HG03066 (cell line): Measurements from ENCODE around the gene YWHAH.

ENCODE experiments used
- ATAC-seq: cut with Tn5 transposase; IDR thresholded peaks from one replicate; pipeline ENCODE4 v1.9.1; 2021; ENCODE audit warnings: low read depth; ENCODE audit not compliant: unreplicated experiment

Gene YWHAH

GRCh38 chr22:31922534-31922933 is 21.8 kb upstream of the YWHAH start:
- ATAC-seq = no peak

DNA sequence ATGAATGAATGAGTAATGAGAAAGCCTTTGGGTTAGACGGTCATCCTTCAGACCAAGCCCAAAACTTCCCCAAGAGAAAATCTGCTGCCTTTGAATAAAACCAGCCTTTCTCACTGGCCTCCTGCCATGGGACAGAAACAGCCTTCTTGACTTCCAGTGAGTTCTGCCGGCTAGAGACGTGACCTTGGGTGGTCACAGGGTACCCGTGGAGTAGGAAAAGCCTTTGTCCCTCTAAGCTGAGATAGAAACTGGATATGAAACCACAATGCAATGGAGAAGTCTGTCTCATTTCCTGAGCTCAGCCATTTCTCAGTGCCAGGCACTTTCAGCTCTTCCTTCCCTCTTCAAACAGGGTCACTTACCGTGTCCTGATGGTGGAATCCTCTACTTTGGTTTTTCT is 21.2 kb upstream of the YWHAH start:
- ATAC-seq = no peak

GRCh38 chr22:31923747-31924146 is 20.6 kb upstream of the YWHAH start:
- ATAC-seq = no peak

DNA sequence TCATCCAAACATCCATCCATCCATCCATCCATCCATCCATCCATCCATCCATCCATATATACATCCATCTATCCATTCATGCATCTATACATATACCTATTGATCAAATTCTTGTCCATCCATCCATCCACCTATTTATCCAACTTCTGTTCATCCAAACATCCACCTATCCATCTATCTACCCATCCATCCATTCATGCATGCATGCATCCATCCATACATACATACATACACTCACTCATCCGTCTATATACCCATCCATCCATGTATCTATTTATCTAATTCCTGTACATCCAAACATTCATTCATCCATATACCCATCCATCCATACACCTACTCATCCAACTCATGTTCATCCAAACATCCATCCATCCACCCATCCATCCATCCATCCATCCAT is 19.3 kb upstream of the YWHAH start:
- ATAC-seq = no peak

GRCh38 chr22:31926024-31926423 is 18.3 kb upstream of the YWHAH start:
- no peak for ATAC-seq

DNA sequence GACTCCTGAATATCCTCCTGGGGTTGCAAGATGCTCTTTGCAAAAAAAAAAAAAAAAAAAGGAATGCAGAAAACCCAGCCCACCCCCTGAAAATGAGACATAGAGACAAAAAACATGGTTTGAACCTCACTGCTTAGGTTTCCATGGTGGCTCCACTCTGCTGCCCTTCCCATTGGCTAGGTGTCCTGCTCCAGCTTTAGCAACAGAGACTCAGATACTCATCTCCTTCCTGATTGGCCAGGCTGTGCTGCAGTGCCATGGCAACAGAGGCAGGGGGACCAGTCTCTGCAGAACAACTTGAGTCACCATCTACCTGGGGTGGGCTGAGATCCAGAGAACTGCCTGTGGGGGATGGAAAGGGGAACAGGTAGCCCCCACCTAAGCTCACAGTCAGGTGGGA is 17.4 kb upstream of the YWHAH start:
- ATAC-seq = no peak

- no peak for ATAC-seq
Observed at GRCh38 chr22:31927562-31927961, 16.8 kb upstream of the YWHAH start.

- no peak for ATAC-seq
Observed at GRCh38 chr22:31929167-31929930, 15.0 kb upstream of the YWHAH start.

GRCh38 chr22:31932863-31933262 is 11.5 kb upstream of the YWHAH start:
- no peak for ATAC-seq

DNA sequence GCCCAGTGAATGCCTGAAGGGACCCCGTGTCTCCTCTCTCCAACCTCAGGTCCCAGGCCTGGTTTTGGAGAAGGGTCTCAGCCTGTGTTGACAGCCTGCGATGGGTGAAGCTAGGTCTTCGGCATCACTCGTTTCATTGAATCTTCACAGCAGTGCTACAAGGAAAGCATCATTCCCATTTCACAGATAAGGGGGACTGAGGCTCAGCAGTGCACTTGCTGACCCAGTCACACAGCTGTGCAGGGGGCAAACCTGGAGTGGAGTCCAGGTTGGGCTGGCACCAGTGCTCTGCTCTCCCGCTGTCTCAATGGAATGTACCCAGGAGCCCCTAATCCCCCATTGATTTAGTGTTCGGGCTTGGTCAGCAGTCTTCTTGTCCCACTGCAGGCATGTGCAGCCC is 10.9 kb upstream of the YWHAH start:
- ATAC-seq = no peak

- no peak for ATAC-seq
Observed at GRCh38 chr22:31933816-31934482, 10.4 kb upstream of the YWHAH start.

DNA sequence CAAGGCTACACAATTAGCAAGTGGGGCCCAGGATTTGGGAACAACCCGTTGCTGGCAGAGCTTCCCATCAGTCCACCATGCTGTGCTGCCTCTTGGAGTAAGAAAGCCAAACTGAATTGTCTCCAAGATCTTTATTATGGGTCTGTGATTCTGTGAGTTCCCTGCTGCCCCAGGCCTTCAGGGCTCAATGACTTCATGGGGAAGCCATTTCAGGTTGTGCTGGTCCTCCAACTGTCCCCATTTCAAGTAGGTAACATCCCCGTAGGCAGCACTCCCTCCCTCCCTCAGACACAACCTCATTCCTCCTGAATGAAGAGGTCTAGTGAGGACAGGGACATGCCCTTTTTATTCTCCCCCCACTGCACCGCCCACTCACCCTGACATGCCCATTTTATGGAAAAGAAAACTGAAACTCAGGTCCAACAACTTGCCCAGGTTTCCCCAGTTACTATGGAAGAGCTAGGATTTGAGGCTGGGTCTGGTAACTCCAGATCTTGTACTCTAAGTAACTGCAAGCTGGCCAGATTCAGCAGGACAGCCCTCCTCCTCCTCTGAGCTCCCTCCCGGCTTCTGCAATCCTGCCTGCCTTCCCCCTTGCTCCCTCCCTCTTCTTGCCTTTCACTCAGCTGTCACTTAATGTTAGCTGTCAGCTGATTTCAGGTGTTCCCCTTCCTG is 8.2 kb upstream of the YWHAH start:
- no peak for ATAC-seq

DNA sequence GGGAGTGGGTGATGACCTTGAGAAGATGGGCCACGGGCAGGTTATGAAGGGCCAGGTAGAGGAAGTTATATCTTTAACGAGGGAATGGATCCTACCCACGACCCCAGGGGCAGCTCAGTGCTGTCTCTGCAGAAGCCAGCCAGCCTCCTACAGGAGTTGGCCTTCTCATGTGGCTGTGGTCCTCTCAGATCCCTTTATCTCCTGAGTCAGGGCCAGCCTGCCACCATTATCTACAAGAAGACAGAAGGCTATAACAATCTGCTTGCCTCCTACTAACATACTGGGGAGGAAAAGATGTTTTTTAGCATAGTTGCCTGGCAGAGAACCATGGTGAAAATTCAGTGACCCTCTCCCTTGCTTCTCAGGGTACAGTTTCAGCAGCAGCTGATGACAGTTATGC is 7.0 kb upstream of the YWHAH start:
- no peak for ATAC-seq

DNA sequence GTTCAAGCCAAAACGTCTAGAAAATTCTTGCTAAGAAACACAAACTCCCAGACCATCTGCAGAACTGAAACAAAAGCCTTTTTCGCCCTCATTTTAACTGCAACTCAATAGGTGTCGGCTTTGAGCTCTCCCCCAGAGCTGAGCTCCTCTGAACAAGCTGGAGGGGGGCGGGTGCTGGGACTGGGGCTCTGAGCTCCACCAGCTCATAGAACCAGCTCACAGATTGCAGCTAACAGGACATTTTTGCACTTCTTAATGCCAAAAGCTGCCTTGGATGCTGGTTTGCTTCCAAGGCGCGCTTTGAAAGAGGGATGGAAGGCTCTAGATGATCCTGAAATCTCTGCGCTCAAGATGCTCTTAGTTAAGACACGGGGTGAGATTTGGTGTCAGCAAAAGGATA is 6.0 kb upstream of the YWHAH start:
- ATAC-seq = no peak

DNA sequence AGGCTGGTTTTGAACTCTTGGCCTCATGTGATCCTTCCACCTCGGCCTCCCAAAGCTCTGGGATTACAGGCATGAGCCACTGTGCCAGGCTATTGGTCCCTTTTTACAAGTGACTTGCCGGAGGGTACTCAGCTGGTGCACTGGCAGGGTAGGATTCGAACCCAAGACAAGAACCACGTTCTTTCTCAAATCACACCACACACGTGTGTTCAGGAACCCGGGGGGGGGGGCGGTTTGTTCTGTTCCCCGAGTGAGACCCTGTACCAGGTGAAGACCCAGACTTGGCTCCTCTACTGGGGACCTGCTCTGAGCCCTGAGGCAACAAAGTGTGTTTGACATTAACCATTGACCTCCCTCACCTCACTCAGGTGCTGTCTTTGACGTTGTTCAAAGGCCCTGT is 3.8 kb upstream of the YWHAH start:
- no peak for ATAC-seq

- no peak for ATAC-seq
Observed at GRCh38 chr22:31942091-31942490, 2.2 kb upstream of the YWHAH start.

GRCh38 chr22:31943206-31943977 is 943 bp upstream of the YWHAH start:
- ATAC-seq = no peak

- ATAC-seq = peak; percentile 14
Observed at GRCh38 chr22:31944700-31945442, 536 bp downstream of the YWHAH start.

GRCh38 chr22:31945443-31945855 is 1.1 kb downstream of the YWHAH start:
- ATAC-seq = no peak

- ATAC-seq = no peak
Observed at GRCh38 chr22:31945971-31946680, 1.8 kb downstream of the YWHAH start.
